Lung (tissue), 16 donors: ENCODE results near the gene GBP1. TPM values are rescaled to one million over a fixed set of nuclear protein-coding genes. Genes with fewer than 3 reads are reported as not detected.
A peak's percentile ranks its signal among the peaks of the same experiment; 100 is the strongest.

ENCODE experiments used
- ATAC-seq: fragments of 200-7000 bp; cut with Tn5 transposase; one replicate; pipeline ENCODE4 v1.9.1; 2020; ENCODE audit warnings: moderate number of reproducible peaks; ENCODE audit not compliant: insufficient read depth, low FRiP score
- DNase-seq, 3 donors: peaks; one replicate each; pipeline ENCODE4 v3.0.0-alpha.2; 2013 to 2017
- H3K27ac ChIP-seq, 2 donors: one replicate each; pipeline ENCODE4 v1.5.1; 2013; ENCODE audit warnings: mild to moderate bottlenecking in 2 of 2, moderate library complexity in 2 of 2, control low read depth in 1 of 2, inconsistent platforms in 1 of 2, low read depth in 1 of 2, low read length in 1 of 2
- H3K27me3 ChIP-seq, 3 donors: one replicate each; pipeline ENCODE4 v1.5.1; 2013; ENCODE audit warnings: low read length in 2 of 3; ENCODE audit not compliant: control insufficient read depth in 3 of 3, insufficient read depth in 3 of 3
- H3K36me3 ChIP-seq, 4 donors: one replicate each; pipeline ENCODE4 v1.5.1; 2013; ENCODE audit warnings: low read length in 4 of 4, mild to moderate bottlenecking in 1 of 4, moderate library complexity in 1 of 4; ENCODE audit not compliant: control insufficient read depth in 4 of 4, insufficient read depth in 4 of 4
- H3K4me1 ChIP-seq, 5 donors: one replicate each; pipeline ENCODE4 v1.5.1; 2013; ENCODE audit warnings: low read length in 5 of 5, mild to moderate bottlenecking in 2 of 5, moderate library complexity in 1 of 5; ENCODE audit not compliant: control insufficient read depth in 5 of 5, insufficient read depth in 5 of 5
- H3K4me3 ChIP-seq: one replicate; pipeline ENCODE4 v1.5.1; 2013; ENCODE audit warnings: mild to moderate bottlenecking, control low read depth, moderate library complexity
- H3K9ac ChIP-seq, 2 donors: one replicate each; pipeline ENCODE4 v1.5.1; 2013; ENCODE audit warnings: low read length in 2 of 2, control low read depth in 1 of 2; ENCODE audit not compliant: insufficient read depth in 1 of 2
- H3K9me3 ChIP-seq, 4 donors: one replicate each; pipeline ENCODE4 v1.5.1; 2013; ENCODE audit warnings: low read length in 3 of 4, mild to moderate bottlenecking in 1 of 4, moderate library complexity in 1 of 4; ENCODE audit not compliant: control insufficient read depth in 4 of 4, insufficient read depth in 3 of 4
- CTCF ChIP-seq: IDR thresholded peaks from 2 replicates; pipeline ENCODE4 v1.5.1; 2012; ENCODE audit warnings: mild to moderate bottlenecking; ENCODE audit errors: control extremely low read depth, extremely low read depth
- WGBS, 2 donors: extraction: QIAGEN DNeasy Blood & Tissue Kit; methylation state at CpG; one replicate each; pipeline ENCODE4 v1.1.7; 2013; 5-methylcytosine and 5-hydroxymethylcytosine counted together
- long read RNA-seq, 5 donors: transcript quantifications; one replicate each; lab custom pipeline, GENCODE V29; 2026
- polyA plus RNA-seq, 2 donors: library from polyadenylated mRNA; stranded (reverse); fragments of 200-250 nt; gene quantifications; one replicate each; pipeline ENCODE4 v1.2.1, GENCODE V29; 2013
- total RNA-seq, 2 donors: library from RNA; depleted of rRNA in 1 of 2; stranded (reverse); fragments of >200 nt in 1 of 2; gene quantifications; one replicate each; pipeline ENCODE4 v1.2.1, GENCODE V29; 2014 to 2021
- donor health status: control.
- donor health status: control.
- donor health status: Bipolar disorder and iron deficiency.
- donor health status: healthy.
- donor health status: DM: yes; HTN: yes; CAD: no.

GBP1 gene
- total RNA-seq (10 to 100 TPM; 30.7 to 62.5 TPM), polyA plus RNA-seq (10 to 100 TPM; 13.0 to 58.6 TPM)
- long read RNA-seq, donor 1, transcript GBP1-201 (11 exons, 3,035 nt) = major isoform, 5 of 8 reads
- long read RNA-seq, donor 1, partial matches to known transcripts = 0 of 8 reads
- long read RNA-seq, donor 1, other reads (novel, unspliced or antisense) = 0 of 8 reads
- long read RNA-seq, donor 2, partial matches to known transcripts = 0 of 1 reads
- long read RNA-seq, donor 2, other reads (novel, unspliced or antisense) = 0 of 1 reads
- long read RNA-seq, donor 3, partial matches to known transcripts = 0 of 3 reads
- long read RNA-seq, donor 3, other reads (novel, unspliced or antisense) = 0 of 3 reads
- long read RNA-seq, donor 4, partial matches to known transcripts = 0 of 3 reads
- long read RNA-seq, donor 4, other reads (novel, unspliced or antisense) = 0 of 3 reads
- long read RNA-seq, donor 5, partial matches to known transcripts = 0 of 6 reads
- long read RNA-seq, donor 5, other reads (novel, unspliced or antisense) = 0 of 6 reads

- no peaks in the 10 kb centered on the region for H3K9me3 ChIP-seq
- H3K9ac ChIP-seq = peak within 1 kb of the TSS; percentile 58 to 98
- TF ChIP-seq CTCF = no peak
- H3K4me3 ChIP-seq = peak within 1 kb of the TSS; percentile 41
- ATAC-seq (peak; percentile 72), DNase-seq (peak; percentile 21 to 93 (median 91))
- H3K27me3 ChIP-seq = no peaks in the 10 kb centered on the region
- H3K4me1 ChIP-seq = peaks cover 0 to 15% (median 3%) of the 10 kb centered on the region in 5 donors
- 19 to 22% methylated on average over 4 of the region's 4 CpGs for WGBS, 2 donors
- H3K36me3 ChIP-seq = peaks cover 0 to 2% (median 0%) of the 10 kb centered on the region in 4 donors
- peak within 1 kb of the TSS; percentile 88 to 92 for H3K27ac ChIP-seq
Observed at GRCh38 chr1:89065079-89065868, at the start of gene GBP1. TSS of gene GBP1 (minus strand) at chr1:89065208. CDS start at chr1:89063234, 1,974 bp downstream.

- H3K36me3 ChIP-seq = peaks cover 0 to 23% (median 10%) of the 10 kb centered on the region in 4 donors
- 87 to 94% methylated on average over 2 of the region's 2 CpGs for WGBS, 2 donors
- H3K27ac ChIP-seq = no peak overlapping the region
- ATAC-seq (no peak), DNase-seq (no peak)
- no peaks in the 10 kb centered on the region for H3K4me1 ChIP-seq
- no peak overlapping the region for H3K9ac ChIP-seq
- H3K4me3 ChIP-seq = no peak overlapping the region
- no peaks in the 10 kb centered on the region for H3K27me3 ChIP-seq
- TF ChIP-seq CTCF = no peak
- H3K9me3 ChIP-seq = no peaks in the 10 kb centered on the region
Observed at GRCh38 chr1:89114662-89115061, 49.7 kb upstream of the GBP1 start.

- DNase-seq (peak in 1 of 3 donors; percentile 13), ATAC-seq (no peak)
- no peak overlapping the region for H3K27ac ChIP-seq
- H3K4me3 ChIP-seq = no peak overlapping the region
- no peaks in the 10 kb centered on the region for H3K27me3 ChIP-seq
- no peak overlapping the region for H3K9ac ChIP-seq
- WGBS, 2 donors = 70 to 86% methylated on average over 5 of the region's 5 CpGs
- no peak for TF ChIP-seq CTCF
- H3K4me1 ChIP-seq = no peaks in the 10 kb centered on the region
- H3K36me3 ChIP-seq = peaks cover 0 to 30% (median 10%) of the 10 kb centered on the region in 4 donors
- no peaks in the 10 kb centered on the region for H3K9me3 ChIP-seq
Observed at GRCh38 chr1:89112871-89113613, 48.0 kb upstream of the GBP1 start.
